ENCODE results near the gene WDPCP.
"Not testable (repeated sequence)": the region's sequence is repeated elsewhere in the genome, so short reads cannot be mapped to it uniquely, and the experiment has no call there.

The WDPCP gene

DNA sequence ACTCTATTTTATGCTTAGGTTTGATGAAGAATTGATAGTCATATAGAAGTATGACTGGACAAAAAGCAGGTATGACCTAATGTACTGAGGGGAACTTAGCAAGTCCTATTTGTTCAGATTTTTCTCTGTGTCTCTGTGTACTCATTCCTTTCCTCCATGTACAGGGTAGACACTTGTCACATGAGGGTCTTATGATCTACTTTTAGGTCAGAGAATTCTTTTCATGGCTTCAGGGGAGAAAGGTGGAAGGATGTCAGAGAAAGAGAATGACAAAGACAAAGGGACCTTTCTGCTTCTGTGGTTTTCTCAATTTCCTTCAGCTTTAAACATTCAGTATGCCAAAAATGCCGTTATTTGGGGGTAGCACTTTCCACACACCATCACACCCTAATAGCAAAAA is 181.6 kb downstream of the WDPCP start:
- TF ChIP-seq JUND (IDR thresholded peaks at IDR 0.05; ENCODE audit: low read depth): no peak
- no peak for DNase-seq (ENCODE audit: low read depth in 1 of 2, low spot score in 1 of 2)
- in situ Hi-C loops (cut with HindIII; ENCODE audit: low pct_unique_long_range_greater_than_20kb, low sequenced_read_pairs): no loop called here

DNA sequence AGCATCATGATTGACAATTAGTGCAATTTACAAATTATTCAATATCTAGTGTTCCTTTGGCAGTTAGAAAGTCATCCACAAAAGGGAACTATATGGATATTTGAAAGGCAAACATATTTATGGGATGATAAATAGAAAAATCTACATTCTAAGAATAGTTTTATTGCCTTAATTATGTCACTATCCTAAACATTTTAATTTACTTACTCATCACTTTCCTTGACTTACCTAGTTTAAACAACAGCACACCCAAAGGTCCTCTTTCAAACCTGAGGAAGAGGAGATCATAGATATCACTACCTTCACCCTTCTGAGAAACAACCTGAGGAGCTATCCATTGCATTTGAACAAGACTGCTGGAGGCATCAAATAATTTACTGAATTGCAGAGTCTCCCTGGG is 184.5 kb downstream of the WDPCP start:
- in situ Hi-C loops (cut with HindIII; ENCODE audit: low pct_unique_long_range_greater_than_20kb, low sequenced_read_pairs): no loop called here
- no peak for DNase-seq (ENCODE audit: low read depth in 1 of 2, low spot score in 1 of 2)

DNA sequence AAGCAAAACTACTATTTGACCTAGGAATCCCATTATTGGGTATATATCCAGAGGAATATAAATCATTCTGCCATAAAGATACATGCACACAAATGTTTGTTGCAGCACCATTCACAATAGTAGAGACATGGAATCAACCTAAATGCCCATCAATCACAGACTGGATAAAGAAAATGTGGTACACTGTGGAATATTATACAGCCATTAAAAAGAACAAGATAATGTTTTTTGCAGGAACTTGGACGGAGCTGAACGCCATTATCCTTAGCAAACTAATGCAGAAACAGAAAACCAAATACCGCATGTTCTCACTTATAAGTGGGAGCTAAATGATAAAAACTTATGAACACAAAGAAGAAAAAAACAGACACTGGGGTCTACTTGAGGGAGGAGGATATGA is 185.4 kb downstream of the WDPCP start:
- DNase-seq (ENCODE audit: low read depth in 1 of 2, low spot score in 1 of 2); in situ Hi-C loops (cut with HindIII; ENCODE audit: low pct_unique_long_range_greater_than_20kb, low sequenced_read_pairs): not testable (repeated sequence)

More for the DNA sequence above, 184.5 kb downstream of the WDPCP start:
- TF ChIP-seq JUND (IDR thresholded peaks at IDR 0.05; ENCODE audit: low read depth): no peak

DNA sequence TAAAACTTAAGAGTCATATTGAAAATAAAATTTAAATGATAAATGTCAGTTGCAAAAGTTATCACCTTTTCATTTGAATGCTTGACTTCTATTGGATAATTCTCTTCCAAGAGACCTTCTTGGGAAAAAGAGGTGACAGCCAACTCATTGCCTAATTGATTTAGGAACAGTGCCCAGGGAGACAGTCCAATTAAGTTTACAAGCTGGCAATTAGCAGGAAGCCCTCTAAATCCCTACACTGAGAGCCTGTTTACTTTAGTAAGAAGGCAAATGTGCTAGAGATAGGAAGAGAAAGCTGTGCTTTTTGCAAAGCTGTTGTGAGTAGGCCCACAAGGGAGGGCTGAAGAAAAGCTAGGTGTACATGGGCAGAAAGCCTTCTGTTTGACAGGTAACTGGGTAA is 189.1 kb downstream of the WDPCP start:
- TF ChIP-seq JUND (IDR thresholded peaks at IDR 0.05; ENCODE audit: low read depth): no peak
- in situ Hi-C loops (cut with HindIII; ENCODE audit: low pct_unique_long_range_greater_than_20kb, low sequenced_read_pairs): no loop called here
- no peak for DNase-seq (ENCODE audit: low read depth in 1 of 2, low spot score in 1 of 2)

DNA sequence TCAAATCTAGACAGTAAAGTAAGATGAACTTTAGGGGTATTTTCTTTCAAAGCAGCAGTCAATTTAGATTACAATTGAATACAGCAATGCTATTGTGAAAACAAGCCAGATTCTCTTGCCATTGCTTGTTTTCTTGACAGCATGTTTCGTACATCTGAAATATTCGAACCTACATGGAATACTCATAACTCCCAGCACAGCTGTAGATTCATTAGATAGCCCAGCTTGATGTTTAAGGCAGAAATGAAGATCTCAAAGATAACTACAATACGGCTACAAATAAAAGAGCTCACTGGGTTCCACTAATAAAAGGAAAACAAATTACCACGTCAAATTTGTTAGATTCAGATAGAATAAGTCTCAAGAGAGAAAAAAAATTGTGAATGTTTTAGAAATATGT is 208.8 kb downstream of the WDPCP start:
- TF ChIP-seq JUND (IDR thresholded peaks at IDR 0.05; ENCODE audit: low read depth): no peak
- in situ Hi-C loops (cut with HindIII; ENCODE audit: low pct_unique_long_range_greater_than_20kb, low sequenced_read_pairs): no loop called here
- DNase-seq (ENCODE audit: low read depth in 1 of 2, low spot score in 1 of 2): no peak

DNA sequence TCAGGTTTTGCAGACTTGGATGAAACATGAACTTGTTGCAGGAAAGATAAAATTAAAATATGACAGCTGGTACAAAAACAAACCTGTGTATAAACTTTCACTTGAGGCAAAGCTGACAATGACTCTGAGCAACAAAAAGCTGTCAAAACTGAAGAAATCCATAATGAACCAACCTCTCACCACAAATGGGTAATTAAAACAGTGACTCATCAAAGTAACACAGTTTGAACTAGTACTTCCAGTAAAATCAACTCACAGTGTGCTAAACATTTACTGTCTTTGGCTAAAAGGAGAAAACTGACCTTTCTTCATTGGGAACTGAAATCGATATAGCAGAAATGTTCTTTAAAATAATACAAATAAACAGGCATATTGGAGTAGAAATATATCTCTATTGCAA is 209.7 kb downstream of the WDPCP start:
- no peak for TF ChIP-seq JUND (IDR thresholded peaks at IDR 0.05; ENCODE audit: low read depth)
- peak in 1 of 2 experiments; percentile 1 for DNase-seq (ENCODE audit: low read depth in 1 of 2, low spot score in 1 of 2)
- in situ Hi-C loops (cut with HindIII; ENCODE audit: low pct_unique_long_range_greater_than_20kb, low sequenced_read_pairs): no loop called here

DNA sequence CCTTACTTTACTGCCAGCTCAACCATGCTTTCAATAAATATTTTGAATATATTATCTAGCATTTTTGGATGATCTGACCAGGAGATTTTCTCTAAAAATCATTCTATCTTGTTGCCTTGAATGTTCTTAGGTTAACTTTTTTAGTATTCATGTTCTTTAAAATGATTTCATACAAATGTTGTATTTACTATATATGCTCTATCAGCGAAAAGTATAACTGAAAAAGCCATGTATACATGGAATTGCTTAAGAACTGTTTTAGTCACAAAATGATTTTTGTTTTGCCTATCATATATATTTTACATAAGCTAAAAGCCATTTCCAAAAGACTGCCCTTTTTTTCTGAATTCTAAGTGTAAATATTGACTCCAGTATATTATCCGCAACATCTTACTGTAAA is 213.9 kb downstream of the WDPCP start:
- in situ Hi-C loops (cut with HindIII; ENCODE audit: low pct_unique_long_range_greater_than_20kb, low sequenced_read_pairs): no loop called here
- no peak for DNase-seq (ENCODE audit: low read depth in 1 of 2, low spot score in 1 of 2)
- no peak for TF ChIP-seq JUND (IDR thresholded peaks at IDR 0.05; ENCODE audit: low read depth)

DNA sequence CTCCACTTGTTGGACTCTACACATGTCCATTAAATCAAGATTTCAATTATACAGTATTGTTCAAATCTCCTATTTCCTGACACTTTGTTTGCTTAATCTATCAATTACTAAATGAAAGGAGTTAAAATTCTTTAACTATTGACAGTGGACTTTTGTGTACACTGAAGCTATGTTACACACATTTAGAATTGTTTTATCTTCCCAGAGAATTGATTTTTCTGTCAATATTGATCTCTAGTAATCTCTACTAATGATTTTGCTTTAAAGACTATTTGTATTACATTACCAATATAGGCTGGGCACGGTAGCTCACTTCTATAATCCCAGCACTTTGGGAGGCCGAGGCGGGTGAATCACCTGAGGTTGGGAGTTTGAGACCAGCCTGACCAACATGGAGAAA is 215.7 kb downstream of the WDPCP start:
- in situ Hi-C loops (cut with HindIII; ENCODE audit: low pct_unique_long_range_greater_than_20kb, low sequenced_read_pairs): no loop called here
- no peak for TF ChIP-seq JUND (IDR thresholded peaks at IDR 0.05; ENCODE audit: low read depth)
- no peak for DNase-seq (ENCODE audit: low read depth in 1 of 2, low spot score in 1 of 2)

DNA sequence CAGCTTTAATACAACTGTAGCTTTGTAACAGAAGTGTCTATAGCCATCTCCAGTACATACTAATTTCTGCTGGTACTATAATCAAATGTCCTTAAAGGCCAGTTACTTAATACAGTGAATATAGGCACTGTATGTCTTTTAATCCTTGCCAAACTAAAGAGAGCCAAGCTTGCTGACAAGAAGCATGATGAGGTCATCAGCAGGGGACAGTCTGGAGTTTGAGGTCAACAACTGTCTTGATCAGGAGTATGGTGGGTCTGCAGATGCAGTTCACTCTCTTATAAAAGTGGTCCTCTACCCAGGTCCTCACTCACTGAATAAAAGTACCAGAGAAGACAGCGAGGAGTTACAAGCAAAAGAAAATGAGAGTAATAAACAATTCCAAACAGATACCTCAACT is 219.1 kb downstream of the WDPCP start:
- in situ Hi-C loops (cut with HindIII; ENCODE audit: low pct_unique_long_range_greater_than_20kb, low sequenced_read_pairs): no loop called here
- no peak for DNase-seq (ENCODE audit: low read depth in 1 of 2, low spot score in 1 of 2)
- no peak for TF ChIP-seq JUND (IDR thresholded peaks at IDR 0.05; ENCODE audit: low read depth)

DNA sequence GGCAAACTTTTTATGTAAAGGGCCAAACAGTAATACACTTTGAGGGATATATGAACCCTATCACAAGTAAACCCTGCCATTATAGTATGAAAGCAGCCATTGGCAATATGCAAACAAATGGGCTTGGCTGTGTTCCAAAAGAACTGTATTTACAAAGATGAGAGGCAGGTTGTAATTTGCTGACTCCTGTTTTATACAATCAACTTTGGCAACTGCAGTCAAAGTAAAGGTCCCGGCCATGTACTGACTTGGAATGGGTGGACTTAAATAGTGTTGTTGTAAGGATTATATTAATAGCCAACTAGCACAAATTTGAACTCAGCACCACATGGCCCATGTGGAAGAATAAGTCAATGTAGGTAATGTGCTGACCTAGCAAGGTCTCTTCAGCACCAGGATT is 223.4 kb downstream of the WDPCP start:
- in situ Hi-C loops (cut with HindIII; ENCODE audit: low pct_unique_long_range_greater_than_20kb, low sequenced_read_pairs): no loop called here
- TF ChIP-seq JUND (IDR thresholded peaks at IDR 0.05; ENCODE audit: low read depth): no peak
- DNase-seq (ENCODE audit: low read depth in 1 of 2, low spot score in 1 of 2): peak in 1 of 2 experiments; percentile 1

DNA sequence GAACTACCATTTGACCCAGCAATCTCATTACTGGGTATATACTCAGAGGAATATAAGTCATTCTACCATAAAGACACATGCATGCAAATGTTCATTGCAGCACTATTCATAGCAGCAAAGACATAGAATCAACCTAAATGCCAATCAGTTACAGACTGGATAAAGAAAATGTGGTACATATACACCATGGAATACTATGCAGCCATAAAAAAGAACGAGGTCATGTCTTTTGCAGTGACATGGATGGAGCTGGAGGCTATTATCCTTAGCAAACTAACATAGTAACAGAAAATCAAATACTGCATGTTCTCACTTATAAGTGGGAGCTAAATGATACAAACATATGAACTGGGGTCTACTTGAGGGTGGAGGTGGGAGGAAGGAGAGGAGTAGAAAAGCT is 230.6 kb downstream of the WDPCP start:
- in situ Hi-C loops (cut with HindIII; ENCODE audit: low pct_unique_long_range_greater_than_20kb, low sequenced_read_pairs); DNase-seq (ENCODE audit: low read depth in 1 of 2, low spot score in 1 of 2): not testable (repeated sequence)

DNA sequence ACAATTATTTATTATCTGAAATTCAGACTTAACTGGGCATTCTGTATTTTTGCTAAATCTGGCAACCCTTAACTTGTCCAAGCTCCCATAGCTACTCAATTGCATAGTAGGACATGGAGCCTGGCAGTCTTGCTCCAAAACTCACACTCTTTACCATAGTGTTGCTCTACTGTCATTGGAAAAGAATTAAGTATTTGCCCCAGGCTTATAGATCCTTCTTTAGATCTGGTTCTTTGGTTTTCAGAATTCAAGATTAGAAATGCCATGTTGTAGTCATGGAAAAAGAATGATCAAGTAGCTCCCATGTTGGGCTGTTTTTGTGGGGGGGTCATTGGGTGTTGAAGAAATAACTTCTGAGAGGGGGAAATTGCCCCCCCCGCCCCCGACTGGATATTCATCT is 240.9 kb downstream of the WDPCP start:
- DNase-seq (ENCODE audit: low read depth in 1 of 2, low spot score in 1 of 2): peak in 1 of 2 experiments; percentile 2
- in situ Hi-C loops (cut with HindIII; ENCODE audit: low pct_unique_long_range_greater_than_20kb, low sequenced_read_pairs): no loop called here
- TF ChIP-seq JUND (IDR thresholded peaks at IDR 0.05; ENCODE audit: low read depth): no peak

DNA sequence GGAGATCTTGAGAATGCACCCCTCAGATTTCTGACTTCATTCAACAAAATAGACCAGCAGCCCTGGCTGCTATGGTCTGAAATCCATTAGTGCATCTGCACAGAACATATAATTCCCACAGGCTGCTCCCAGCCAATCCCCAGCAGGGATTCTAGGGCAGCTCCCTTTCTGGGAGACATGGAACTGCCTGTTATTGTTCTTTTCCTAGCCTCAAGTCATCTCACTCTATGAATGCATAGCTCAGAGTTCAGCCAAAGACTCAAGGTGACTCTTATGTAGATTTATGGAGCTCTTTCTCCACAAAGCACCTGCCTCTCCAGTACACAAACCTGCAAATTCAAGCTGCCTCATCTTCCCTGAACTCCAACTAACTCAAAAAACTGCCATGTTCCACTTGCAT is 241.9 kb downstream of the WDPCP start:
- TF ChIP-seq JUND (IDR thresholded peaks at IDR 0.05; ENCODE audit: low read depth): no peak
- in situ Hi-C loops (cut with HindIII; ENCODE audit: low pct_unique_long_range_greater_than_20kb, low sequenced_read_pairs): no loop called here
- no peak for DNase-seq (ENCODE audit: low read depth in 1 of 2, low spot score in 1 of 2)

DNA sequence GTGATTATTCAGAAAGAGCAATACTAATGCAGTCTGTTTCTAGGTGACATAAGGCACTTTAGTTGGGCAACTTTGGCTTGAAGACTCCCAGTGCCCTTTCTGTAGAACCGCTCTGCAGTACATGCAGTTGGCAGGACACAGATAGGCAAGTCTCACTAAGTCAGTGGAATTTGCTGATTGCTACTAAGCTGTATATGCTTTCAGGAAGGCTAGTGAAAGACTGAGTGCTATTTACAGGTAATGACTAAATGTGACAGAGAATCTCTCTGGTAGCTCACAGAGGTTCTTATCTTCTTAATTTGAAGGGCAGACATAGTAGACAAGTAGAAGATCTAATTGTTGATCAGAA is 243.0 kb downstream of the WDPCP start:
- in situ Hi-C loops (cut with HindIII; ENCODE audit: low pct_unique_long_range_greater_than_20kb, low sequenced_read_pairs): no loop called here
- DNase-seq (ENCODE audit: low read depth in 1 of 2, low spot score in 1 of 2): no peak
- TF ChIP-seq JUND (IDR thresholded peaks at IDR 0.05; ENCODE audit: low read depth): no peak
